A673 (cell line): ENCODE data around the gene A4GALT. TPM values are rescaled to one million over a fixed set of nuclear protein-coding genes. Genes with fewer than 3 reads are reported as not detected.

Source experiments
- BruUV-seq: library from RNA; stranded (reverse); fragments of 400-500 nt; replicated peaks from 2 replicates; lab custom pipeline; 2021; lab: Mats Ljungman, UMichigan
- CTCF ChIA-PET: fragments of 300-600 bp; sonication (Branson Sonifier 250); formaldehyde crosslinking; loops from one replicate; lab custom pipeline; 2022; ENCODE audit warnings: antibody characterized with exemption; lab: Charles Lee
- POLR2A ChIA-PET: fragments of 300-600 bp; sonication (Branson Sonifier 250); formaldehyde crosslinking; loops from one replicate; lab custom pipeline; 2022; ENCODE audit warnings: antibody characterized with exemption; ENCODE audit not compliant: low non-redundant PET; lab: Charles Lee
- DNase-seq: peaks from one replicate; pipeline ENCODE4 v3.0.0-alpha.2; 2015; ENCODE audit warnings: low spot score
- H3K27ac ChIP-seq: fragments of 200-600 bp; sonication (generic); 2 replicates; pipeline ENCODE4 v1.5.1; 2016; ENCODE audit warnings: mixed run types, low read depth, mild to moderate bottlenecking, mixed read lengths, antibody characterized with exemption, low read length; ENCODE audit not compliant: poor library complexity, severe bottlenecking
- H3K27me3 ChIP-seq: fragments of 200-600 bp; sonication (generic); replicated peaks from 2 replicates; pipeline ENCODE4 v1.6.1; 2017; ENCODE audit warnings: mixed run types, low read depth, mild to moderate bottlenecking, mixed read lengths, antibody characterized with exemption, low read length; ENCODE audit not compliant: insufficient read depth, poor library complexity
- H3K36me3 ChIP-seq: fragments of 200-600 bp; sonication (generic); 2 replicates; pipeline ENCODE4 v1.6.1; 2016; ENCODE audit warnings: mixed run types, mild to moderate bottlenecking, mixed read lengths, antibody characterized with exemption, low read length; ENCODE audit not compliant: insufficient read depth, poor library complexity, severe bottlenecking
- H3K4me1 ChIP-seq: fragments of 200-600 bp; sonication (generic); 2 replicates; pipeline ENCODE4 v1.6.1; 2017; ENCODE audit warnings: mixed run types, mild to moderate bottlenecking, mixed read lengths, antibody characterized with exemption, low read length; ENCODE audit not compliant: insufficient read depth, poor library complexity, severe bottlenecking
- H3K4me3 ChIP-seq: fragments of 200-600 bp; sonication (generic); 2 replicates; pipeline ENCODE4 v1.5.1; 2016; ENCODE audit warnings: low read depth, mixed run types, mild to moderate bottlenecking, mixed read lengths, low read length; ENCODE audit not compliant: poor library complexity, severe bottlenecking
- H3K9me3 ChIP-seq: fragments of 200-600 bp; sonication (generic); 2 replicates; pipeline ENCODE4 v1.6.1; 2016; ENCODE audit warnings: mixed run types, low read depth, mild to moderate bottlenecking, mixed read lengths, antibody characterized with exemption, low read length; ENCODE audit not compliant: poor library complexity, severe bottlenecking
- CTCF ChIP-seq: fragments of 300-800, 200-600 bp; sonication (generic); conservative IDR thresholded peaks from 2 replicates; pipeline ENCODE4 v1.5.1; 2017; ENCODE audit warnings: low read depth, mild to moderate bottlenecking, antibody characterized with exemption, low read length, moderate library complexity, mixed read lengths
- EZH2 ChIP-seq: fragments of 200-600 bp; sonication (generic); IDR thresholded peaks from 2 replicates; pipeline ENCODE4 v1.6.1; 2017; ENCODE audit warnings: borderline replicate concordance, low read depth, mild to moderate bottlenecking, mixed read lengths, antibody characterized with exemption, low read length; ENCODE audit not compliant: poor library complexity, severe bottlenecking
- intact Hi-C: fragments of 100-400 bp; cut with micrococcal nuclease; formaldehyde crosslinking; loops from one replicate; pipeline ENCODE4 v1.10.0; 2022; ENCODE audit not compliant: unreplicated experiment
- total RNA-seq: library from RNA; stranded (reverse); gene quantifications from 2 replicates; pipeline ENCODE4 v1.2.3, GENCODE V29; 2021

The A4GALT gene
- total RNA-seq, 1 experiment from 2014 or later: 21.9 TPM

GRCh38 chr22:42664976-42665831, 55.5 kb downstream of the A4GALT start:
- Histone ChIP-seq H3K27me3 (no peaks in the 10 kb centered on the region), H3K36me3 (no peaks in the 10 kb centered on the region), H3K4me1 (no peaks in the 10 kb centered on the region), H3K4me3 (no peak overlapping the region), H3K27ac (no peak overlapping the region), H3K9me3 (no peaks in the 10 kb centered on the region)
- intact Hi-C loops: loop anchor here (5.0 kb wide), 2 partner anchors 157 to 427 kb away; no protein-coding TSS in a partner anchor
- BruUV-seq: no TSS peak
- TF ChIP-seq CTCF (no peak), EZH2 (no peak)
- no peak for DNase-seq
- POLR2A ChIA-PET: no interaction called here
- CTCF ChIA-PET: no interaction called here

GRCh38 chr22:42661985-42662831, 58.5 kb downstream of the A4GALT start:
- POLR2A ChIA-PET: no interaction called here
- intact Hi-C loops: loop anchor here (5.0 kb wide), 2 partner anchors 160 to 430 kb away; no protein-coding TSS in a partner anchor
- Histone ChIP-seq H3K27ac (peak overlapping the region; percentile 43), H3K9me3 (no peaks in the 10 kb centered on the region), H3K4me1 (no peaks in the 10 kb centered on the region), H3K27me3 (no peaks in the 10 kb centered on the region), H3K36me3 (no peaks in the 10 kb centered on the region), H3K4me3 (peak overlapping the region; percentile 62)
- CTCF ChIA-PET: interaction anchor here (0.6 kb wide), 1 partner anchor 463 kb away, joined by 5 read pairs; no protein-coding TSS in a partner anchor
- BruUV-seq: no TSS peak
- TF ChIP-seq CTCF (peak; percentile 91), EZH2 (no peak)
- peak; percentile 87 for DNase-seq

GRCh38 chr22:42656578-42656977, 64.1 kb downstream of the A4GALT start:
- no peak overlapping the region for H3K4me3 ChIP-seq

More at GRCh38 chr22:42656578-42656977, 64.1 kb downstream of the A4GALT start:
- ChIA-PET POLR2A (no interaction called here), CTCF (no interaction called here)
- Histone ChIP-seq H3K27me3 (no peaks in the 10 kb centered on the region), H3K36me3 (no peaks in the 10 kb centered on the region), H3K4me1 (no peaks in the 10 kb centered on the region), H3K27ac (no peak overlapping the region), H3K9me3 (no peaks in the 10 kb centered on the region)
- no peak for DNase-seq
- intact Hi-C loops: no loop called here
- no TSS peak for BruUV-seq
- TF ChIP-seq EZH2: no peak
- no peak for TF ChIP-seq CTCF
